Tibial nerve (tissue), 4 donors: Measurements from ENCODE around the gene ZGPAT. TPM values are rescaled to one million over a fixed set of nuclear protein-coding genes. Genes with fewer than 3 reads are reported as not detected.

ENCODE experiments used
- DNase-seq, 2 donors: peaks; one replicate each; pipeline ENCODE4 v3.0.0-alpha.2; 2019; ENCODE audit warnings: low spot score in 2 of 2
- H3K27ac ChIP-seq, 4 donors: fragments of 200-600 bp; sonication (generic) in 3 of 4; one replicate each; pipeline ENCODE4 v1.5.1; 2017 to 2019; ENCODE audit warnings: mild to moderate bottlenecking in 1 of 4
- H3K27me3 ChIP-seq, 2 donors: fragments of 200-600 bp; sonication (generic) in 1 of 2; one replicate each; pipeline versions ENCODE4 v1.5.1 to v1.6.0; 2017 to 2019
- H3K36me3 ChIP-seq, 3 donors: fragments of 200-600 bp; sonication (generic); one replicate each; pipeline ENCODE4 v1.5.1; 2018 to 2019
- H3K4me1 ChIP-seq, 4 donors: fragments of 200-600 bp; sonication (generic) in 3 of 4; one replicate each; pipeline ENCODE4 v1.5.1; 2017 to 2019
- H3K4me3 ChIP-seq, 4 donors: fragments of 200-600 bp; sonication (generic) in 3 of 4; one replicate each; pipeline ENCODE4 v1.5.1; 2017 to 2019; ENCODE audit warnings: mild to moderate bottlenecking in 1 of 4, moderate library complexity in 1 of 4
- H3K9me3 ChIP-seq, 4 donors: fragments of 200-600 bp; sonication (generic) in 3 of 4; one replicate each; pipeline ENCODE4 v1.5.1; 2017 to 2019
- EP300 ChIP-seq, 2 donors: sonication (generic); formaldehyde crosslinking; IDR thresholded peaks; one replicate each; pipeline ENCODE4 v1.6.1; 2017; ENCODE audit warnings: antibody characterized with exemption in 2 of 2, mild to moderate bottlenecking in 1 of 2
- POLR2A ChIP-seq, 2 donors: fragments of 450-650 bp; IDR thresholded peaks; one replicate each; pipeline ENCODE4 v1.6.1; 2017; ENCODE audit warnings: antibody characterized with exemption in 2 of 2, mild to moderate bottlenecking in 2 of 2, moderate library complexity in 2 of 2
- WGBS, 2 donors: methylation state at CpG; one replicate each; pipeline ENCODE4 v1.1.5; 2018; 5-methylcytosine and 5-hydroxymethylcytosine counted together
- total RNA-seq, 4 donors: library from RNA; depleted of rRNA; stranded (reverse); fragments of >200 nt; gene quantifications; one replicate each; pipeline ENCODE4 v1.1.0, GENCODE V29; 2016
- TF ChIP-seq, protein P1 (sequence below), 5 experiments: fragments of 200-600 bp in 3 of 5; fragments of 450-650 bp in 2 of 5; sonication (generic) in 3 of 5; IDR thresholded peaks; one replicate each; pipeline ENCODE4 v1.5.1; 2016 to 2019; ENCODE audit warnings: antibody characterized with exemption in 5 of 5, mild to moderate bottlenecking in 3 of 5, moderate library complexity in 2 of 5

ZGPAT gene
- total RNA-seq, 4 donors from 2014 or later = 27.5 to 70.8 (median 40.9) TPM

DNA sequence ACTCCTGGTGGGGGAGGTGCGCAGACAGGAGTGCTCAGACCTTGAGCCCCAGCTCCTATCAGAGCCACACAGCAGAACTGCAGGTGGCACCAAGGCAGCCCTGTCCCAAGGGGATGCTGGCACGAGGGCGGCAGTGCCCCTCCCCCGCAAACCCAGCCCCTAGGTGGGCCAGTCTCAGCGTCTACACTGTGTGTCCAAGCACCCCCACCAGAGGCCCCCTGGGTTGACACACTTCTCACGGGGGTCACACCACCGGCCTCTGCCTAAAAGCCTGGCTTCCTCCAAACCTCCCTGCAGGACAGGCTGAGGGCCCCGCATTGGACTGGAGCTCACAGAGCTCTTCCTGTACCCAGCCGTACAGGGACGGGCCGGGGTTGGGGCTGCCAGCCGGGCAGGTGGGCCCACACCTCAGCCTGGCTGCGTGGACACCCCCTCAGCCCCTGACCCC, 39.8 kb downstream of the ZGPAT start:
- Histone ChIP-seq H3K4me1 (peaks cover 0 to 18% (median 0%) of the 10 kb centered on the region in 4 donors), H3K27me3 (no peaks in the 10 kb centered on the region), H3K27ac (no peak overlapping the region), H3K4me3 (no peak overlapping the region), H3K9me3 (no peaks in the 10 kb centered on the region), H3K36me3 (peaks cover 0 to 52% (median under 1%) of the 10 kb centered on the region in 3 donors)
- no peak for DNase-seq
- 71 to 77% methylated on average over 10 to 12 of the region's 13 CpGs for WGBS, 2 donors
- TF ChIP-seq, protein P1, sequence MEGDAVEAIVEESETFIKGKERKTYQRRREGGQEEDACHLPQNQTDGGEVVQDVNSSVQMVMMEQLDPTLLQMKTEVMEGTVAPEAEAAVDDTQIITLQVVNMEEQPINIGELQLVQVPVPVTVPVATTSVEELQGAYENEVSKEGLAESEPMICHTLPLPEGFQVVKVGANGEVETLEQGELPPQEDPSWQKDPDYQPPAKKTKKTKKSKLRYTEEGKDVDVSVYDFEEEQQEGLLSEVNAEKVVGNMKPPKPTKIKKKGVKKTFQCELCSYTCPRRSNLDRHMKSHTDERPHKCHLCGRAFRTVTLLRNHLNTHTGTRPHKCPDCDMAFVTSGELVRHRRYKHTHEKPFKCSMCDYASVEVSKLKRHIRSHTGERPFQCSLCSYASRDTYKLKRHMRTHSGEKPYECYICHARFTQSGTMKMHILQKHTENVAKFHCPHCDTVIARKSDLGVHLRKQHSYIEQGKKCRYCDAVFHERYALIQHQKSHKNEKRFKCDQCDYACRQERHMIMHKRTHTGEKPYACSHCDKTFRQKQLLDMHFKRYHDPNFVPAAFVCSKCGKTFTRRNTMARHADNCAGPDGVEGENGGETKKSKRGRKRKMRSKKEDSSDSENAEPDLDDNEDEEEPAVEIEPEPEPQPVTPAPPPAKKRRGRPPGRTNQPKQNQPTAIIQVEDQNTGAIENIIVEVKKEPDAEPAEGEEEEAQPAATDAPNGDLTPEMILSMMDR (IDR thresholded peaks at IDR 0.05) = no peak
- TF ChIP-seq POLR2A (IDR thresholded peaks at IDR 0.05) (no peak), EP300 (IDR thresholded peaks at IDR 0.05) (no peak)

DNA sequence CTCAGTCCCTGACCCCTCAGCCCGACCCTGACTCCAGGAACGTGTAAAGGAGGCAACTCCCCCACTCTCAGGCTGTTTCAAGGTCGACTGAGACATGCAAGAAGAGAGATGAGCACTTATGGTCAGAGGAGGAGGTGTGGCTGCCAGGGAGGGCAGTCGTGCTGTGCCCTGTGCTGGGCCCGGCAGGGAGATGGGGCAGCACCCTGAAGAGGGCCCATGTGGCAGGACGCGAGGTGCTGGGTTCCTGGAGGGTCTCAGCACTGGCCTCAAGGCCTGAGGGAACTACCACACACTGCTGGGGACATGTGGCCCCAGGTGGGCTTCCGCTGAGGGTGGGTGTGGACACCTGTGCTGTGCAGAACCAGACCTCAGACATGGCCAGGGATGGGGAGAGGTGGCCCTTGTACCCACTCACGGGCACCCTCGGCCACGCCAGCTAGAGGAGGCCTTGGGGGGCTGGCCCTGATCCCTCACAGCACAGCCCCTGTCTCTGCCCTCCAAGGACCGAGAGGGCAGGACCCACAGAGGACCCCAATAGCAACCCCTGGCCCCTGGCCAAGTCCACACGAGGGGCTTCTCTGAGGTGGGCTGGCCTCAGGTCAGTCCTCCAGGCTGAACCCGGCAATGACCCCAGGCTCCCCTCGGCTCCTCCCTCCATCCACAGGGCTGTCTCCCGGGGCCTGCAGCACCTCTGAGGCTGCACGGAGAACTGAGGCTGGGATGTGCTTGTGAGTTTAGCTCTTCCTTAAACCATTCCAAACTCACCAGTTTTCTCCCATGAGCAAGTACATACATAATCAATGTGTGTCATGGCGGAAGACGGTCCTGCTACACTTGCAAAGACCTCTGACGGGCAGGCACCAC, 40.5 kb downstream of the ZGPAT start:
- peaks cover 0 to 14% (median 0%) of the 10 kb centered on the region in 4 donors for H3K4me1 ChIP-seq
- H3K4me3 ChIP-seq = no peak overlapping the region
- no peaks in the 10 kb centered on the region for H3K9me3 ChIP-seq
- peaks cover 0 to 49% (median 0%) of the 10 kb centered on the region in 3 donors for H3K36me3 ChIP-seq
- no peak overlapping the region for H3K27ac ChIP-seq
- TF ChIP-seq EP300 (IDR thresholded peaks at IDR 0.05) (no peak), POLR2A (IDR thresholded peaks at IDR 0.05) (no peak)
- TF ChIP-seq, protein P1 (IDR thresholded peaks at IDR 0.05) = no peak
- WGBS, 2 donors = 66 to 75% methylated on average over 14 to 16 of the region's 20 CpGs
- no peak for DNase-seq
- no peaks in the 10 kb centered on the region for H3K27me3 ChIP-seq

- Histone ChIP-seq H3K27me3 (no peaks in the 10 kb centered on the region), H3K4me3 (no peak overlapping the region), H3K27ac (no peak overlapping the region), H3K36me3 (peaks cover 0 to 44% (median 0%) of the 10 kb centered on the region in 3 donors), H3K4me1 (peaks cover 0 to 14% (median 0%) of the 10 kb centered on the region in 4 donors), H3K9me3 (no peaks in the 10 kb centered on the region)
- 88 to 90% methylated on average over 11 of the region's 11 CpGs for WGBS, 2 donors
- TF ChIP-seq EP300 (IDR thresholded peaks at IDR 0.05) (no peak), POLR2A (IDR thresholded peaks at IDR 0.05) (no peak)
- TF ChIP-seq, protein P1 (IDR thresholded peaks at IDR 0.05) = no peak
- no peak for DNase-seq
Measured at GRCh38 chr20:63748934-63749270, 41.1 kb downstream of the ZGPAT start.

DNA sequence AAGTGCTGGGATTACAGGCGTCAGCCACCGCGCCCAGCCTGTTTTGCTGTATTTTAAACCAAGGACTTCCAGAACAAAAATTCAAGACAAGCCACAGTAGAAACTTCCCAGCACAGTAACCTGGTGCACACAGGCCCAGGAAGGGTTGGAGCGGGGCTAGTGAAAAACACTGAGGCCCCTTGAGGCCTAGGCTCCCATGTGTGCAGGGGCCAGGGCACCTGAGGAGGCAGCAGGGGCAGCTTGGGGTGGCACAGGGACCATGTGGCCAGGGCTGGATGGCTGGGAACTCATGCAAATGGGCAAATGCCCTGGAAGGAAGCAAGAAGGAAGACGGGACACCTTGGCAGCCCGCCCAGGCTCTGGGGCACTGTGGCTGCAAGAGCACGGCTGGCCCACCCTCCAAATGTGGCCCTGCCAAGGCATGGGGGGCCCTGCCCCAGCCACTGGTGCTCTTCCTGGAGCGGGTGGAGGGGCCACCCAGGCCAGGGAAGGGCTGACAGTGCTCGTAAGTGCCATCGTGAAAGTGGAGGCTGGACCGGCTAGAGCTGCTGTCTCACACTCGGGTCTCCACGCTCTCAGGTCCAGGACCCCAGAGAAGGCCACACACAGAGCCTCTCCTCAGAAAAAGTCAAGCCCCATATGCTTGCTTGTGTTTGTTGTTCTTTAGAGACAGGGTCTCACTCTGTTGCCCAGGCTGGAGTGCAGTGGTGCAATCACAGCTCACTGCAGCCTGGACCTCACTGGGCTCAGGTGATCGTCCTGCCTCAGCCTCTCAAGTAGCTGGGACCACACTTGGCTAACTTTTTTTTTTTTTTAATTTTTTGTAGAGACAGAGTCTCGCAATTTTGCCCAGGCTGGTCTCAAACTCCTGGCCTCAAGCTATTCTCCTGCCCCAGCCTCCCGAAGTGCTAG, 42.0 kb downstream of the ZGPAT start:
- peaks cover 0 to 43% (median 0%) of the 10 kb centered on the region in 3 donors for H3K36me3 ChIP-seq
- H3K27me3 ChIP-seq = no peaks in the 10 kb centered on the region
- TF ChIP-seq EP300 (IDR thresholded peaks at IDR 0.05) (no peak), POLR2A (IDR thresholded peaks at IDR 0.05) (no peak)
- TF ChIP-seq, protein P1 (IDR thresholded peaks at IDR 0.05) = no peak
- no peak for DNase-seq
- peaks cover 0 to 9% (median 0%) of the 10 kb centered on the region in 4 donors for H3K4me1 ChIP-seq
- 89 to 94% methylated on average over 16 of the region's 16 CpGs for WGBS, 2 donors
- no peak overlapping the region for H3K4me3 ChIP-seq
- no peaks in the 10 kb centered on the region for H3K9me3 ChIP-seq
- H3K27ac ChIP-seq = no peak overlapping the region
